GM15510 (cell line): ENCODE data around the gene NARS2.

Source experiments
- POLR2A ChIP-seq: IDR thresholded peaks from 3 replicates; pipeline ENCODE4 v1.6.1; 2011; ENCODE audit warnings: borderline replicate concordance; ENCODE audit not compliant: insufficient read length; ENCODE audit errors: extremely low read depth

The NARS2 gene

DNA sequence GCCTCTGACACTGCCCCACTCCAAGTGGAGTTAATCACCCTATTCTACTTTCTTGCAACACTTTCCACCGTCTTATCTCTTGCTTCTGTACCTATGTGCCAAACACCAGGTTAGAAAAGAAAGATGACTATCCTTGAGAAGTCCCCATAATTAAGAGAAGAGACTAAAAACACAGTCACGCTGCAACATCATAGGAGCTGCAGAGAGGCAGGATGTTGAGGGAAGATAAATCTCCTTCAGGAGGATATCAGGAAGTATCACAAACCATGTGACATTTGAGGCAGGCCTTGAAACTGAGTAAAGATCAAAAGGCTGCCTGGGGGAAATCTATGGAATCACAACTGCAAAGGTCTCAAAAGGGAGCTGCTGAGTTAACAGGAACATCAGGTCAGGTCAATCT, 181.8 kb downstream of the NARS2 start:
- TF ChIP-seq POLR2A, result no peak

GRCh38 chr11:78391424-78391823, 183.2 kb downstream of the NARS2 start:
- TF ChIP-seq POLR2A, result no peak

DNA sequence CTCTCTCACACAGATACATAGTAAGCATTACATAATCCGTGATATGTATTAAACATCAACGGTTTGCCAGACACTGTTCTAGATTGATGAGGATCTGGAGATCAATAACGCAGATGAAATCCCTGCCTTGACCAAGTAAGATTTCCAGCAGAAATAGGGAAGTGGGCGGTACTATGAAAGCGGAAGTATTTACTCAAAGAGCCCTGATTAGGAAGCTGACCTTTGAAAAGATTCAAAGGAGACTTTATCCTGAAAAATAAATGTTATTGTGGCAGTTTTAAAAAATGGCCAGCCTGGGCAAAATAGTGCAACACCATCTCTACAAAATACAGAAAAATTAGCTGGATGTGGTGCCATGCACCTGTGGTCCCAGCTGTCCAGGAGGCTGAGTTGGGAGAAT, 183.9 kb downstream of the NARS2 start:
- no peak for TF ChIP-seq POLR2A

- no peak for TF ChIP-seq POLR2A
Observed at GRCh38 chr11:78386215-78386941, 188.3 kb downstream of the NARS2 start.
